HG03280 (cell line): Measurements from ENCODE around the gene C11orf24.
A peak's percentile ranks its signal among the peaks of the same experiment; 100 is the strongest.

Experiments used
- ATAC-seq: cut with Tn5 transposase; IDR thresholded peaks from one replicate; pipeline ENCODE4 v1.9.1; 2021; ENCODE audit warnings: mild to moderate bottlenecking, moderate library complexity; ENCODE audit not compliant: unreplicated experiment

Gene C11orf24

GRCh38 chr11:68212421-68213134, 59.2 kb downstream of the C11orf24 start:
- ATAC-seq: peak; percentile 53

- no peak for ATAC-seq
Measured at GRCh38 chr11:68211546-68211945, 60.2 kb downstream of the C11orf24 start.
